GM06990 (cell line): Measurements from ENCODE around the gene ASF1B.

Experiments used
- DNase-seq: peaks from one replicate; pipeline ENCODE4 v3.0.0-alpha.2; 2011; ENCODE audit not compliant: insufficient read length; ENCODE audit errors: extremely low read depth
- H3K27me3 ChIP-seq: replicated peaks from 2 replicates; pipeline ENCODE4 v1.6.0; 2011; ENCODE audit warnings: low read length; ENCODE audit not compliant: control insufficient read depth, insufficient read depth
- H3K36me3 ChIP-seq: 2 replicates; pipeline ENCODE4 v1.5.1; 2011; ENCODE audit warnings: low read length; ENCODE audit not compliant: control insufficient read depth, insufficient read depth
- H3K4me3 ChIP-seq: replicated peaks from 2 replicates; pipeline ENCODE4 v1.5.1; 2011; ENCODE audit warnings: low read depth, mild to moderate bottlenecking, control low read depth, low read length
- CTCF ChIP-seq: IDR thresholded peaks from 2 replicates; pipeline ENCODE4 v1.5.1; 2011; ENCODE audit warnings: low read length, control low read depth, mild to moderate bottlenecking, inconsistent platforms; ENCODE audit not compliant: insufficient read depth, poor library complexity, severe bottlenecking

Gene ASF1B

GRCh38 chr19:14085309-14085995 is 50.9 kb downstream of the ASF1B start, which contains the start of gene C19orf67:
Gene C19orf67, minus strand, starts transcription at chr19:14085783. Its CDS starts 156 bp downstream, at chr19:14085627.
- Histone ChIP-seq H3K27me3 (no peaks in the 10 kb centered on the region), H3K36me3 (peaks cover 7% of the 10 kb centered on the region), H3K4me3 (no peak within 1 kb of the TSS)
- DNase-seq: no peak
- no peak for TF ChIP-seq CTCF

DNA sequence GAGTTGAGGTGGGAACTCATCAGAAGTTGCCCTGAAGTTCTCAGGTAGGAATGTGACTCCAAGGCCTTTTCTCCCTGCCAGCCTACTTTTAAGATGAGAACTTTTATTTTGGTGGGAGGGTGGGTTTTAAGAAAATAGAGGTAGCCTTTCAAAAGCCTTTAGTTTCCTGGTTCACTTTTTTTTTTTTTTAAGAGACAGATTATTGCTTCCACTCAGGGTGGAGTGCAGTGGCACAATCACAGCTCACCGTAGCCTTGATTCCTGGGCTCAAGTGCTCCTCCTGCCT is 53.8 kb downstream of the ASF1B start:
- TF ChIP-seq CTCF: no peak
- DNase-seq: no peak
- Histone ChIP-seq H3K36me3 (no peaks in the 10 kb centered on the region; the same call in 1 of the 2 replicates), H3K27me3 (no peaks in the 10 kb centered on the region), H3K4me3 (peak overlapping the region; percentile 83)

GRCh38 chr19:14081797-14082674 is 54.4 kb downstream of the ASF1B start:
- TF ChIP-seq CTCF: no peak
- no peak for DNase-seq
- Histone ChIP-seq H3K27me3 (no peaks in the 10 kb centered on the region), H3K4me3 (peak overlapping the region; percentile 83), H3K36me3 (no peaks in the 10 kb centered on the region; the same call in 1 of the 2 replicates)

GRCh38 chr19:14080887-14081796 is 55.2 kb downstream of the ASF1B start:
- Histone ChIP-seq H3K4me3 (peak overlapping the region; percentile 84), H3K27me3 (no peaks in the 10 kb centered on the region), H3K36me3 (no peaks in the 10 kb centered on the region)
- DNase-seq: peak; percentile 96
- TF ChIP-seq CTCF: no peak

DNA sequence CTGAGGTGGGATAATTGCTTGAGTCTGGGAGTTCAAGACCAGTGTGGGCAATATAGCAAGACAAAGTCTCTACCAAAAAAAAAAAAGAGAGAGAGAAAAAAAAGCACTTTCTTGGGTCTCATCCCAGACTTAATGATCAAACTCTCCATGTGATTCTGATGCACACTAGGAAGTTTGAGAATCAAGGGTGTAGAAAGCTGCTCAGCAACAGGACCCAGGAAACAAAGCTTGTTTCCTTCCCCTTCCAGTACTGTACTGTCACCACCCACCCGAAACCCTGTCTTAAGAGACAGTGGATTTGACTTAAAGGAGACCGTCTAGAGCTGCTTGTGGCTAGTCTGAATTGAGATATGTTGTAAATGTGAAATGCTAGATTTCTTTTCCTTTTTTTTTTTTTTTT is 58.0 kb downstream of the ASF1B start:
- DNase-seq: no peak
- H3K36me3 ChIP-seq: no peaks in the 10 kb centered on the region
- no peaks in the 10 kb centered on the region for H3K27me3 ChIP-seq
- no peak overlapping the region for H3K4me3 ChIP-seq
- no peak for TF ChIP-seq CTCF
